Aorta (tissue), 5 donors: Measurements from ENCODE around the gene MGMT. TPM values are rescaled to one million over a fixed set of nuclear protein-coding genes. Genes with fewer than 3 reads are reported as not detected.

Experiments used
- ATAC-seq: fragments of 200-7000 bp; cut with Tn5 transposase; one replicate; pipeline ENCODE4 v1.9.1; 2022; ENCODE audit warnings: moderate library complexity; ENCODE audit not compliant: low FRiP score
- DNase-seq, 2 donors: peaks; one replicate each; pipeline ENCODE4 v3.0.0-alpha.2; 2020
- H3K27ac ChIP-seq, 2 donors: one replicate each; pipeline ENCODE4 v1.5.1; 2013; ENCODE audit warnings: low read length in 2 of 2, mild to moderate bottlenecking in 2 of 2, moderate library complexity in 2 of 2, control low read depth in 1 of 2, inconsistent platforms in 1 of 2, low read depth in 1 of 2
- H3K27me3 ChIP-seq, 2 donors: one replicate each; pipeline ENCODE4 v1.6.1; 2013; ENCODE audit warnings: control low read depth in 1 of 2, low read length in 1 of 2, mild to moderate bottlenecking in 1 of 2, moderate library complexity in 1 of 2; ENCODE audit not compliant: insufficient read depth in 2 of 2, control insufficient read depth in 1 of 2
- H3K36me3 ChIP-seq, 2 donors: one replicate each; pipeline ENCODE4 v1.6.1; 2013; ENCODE audit warnings: control low read depth in 1 of 2, low read length in 1 of 2, mild to moderate bottlenecking in 1 of 2; ENCODE audit not compliant: insufficient read depth in 2 of 2, control insufficient read depth in 1 of 2
- H3K4me1 ChIP-seq, 2 donors: one replicate each; pipeline ENCODE4 v1.6.1; 2013; ENCODE audit warnings: low read length in 2 of 2, control low read depth in 1 of 2, mild to moderate bottlenecking in 1 of 2, moderate library complexity in 1 of 2; ENCODE audit not compliant: insufficient read depth in 2 of 2, control insufficient read depth in 1 of 2
- H3K4me3 ChIP-seq, 2 donors: one replicate each; pipeline ENCODE4 v1.5.1; 2013; ENCODE audit warnings: low read length in 2 of 2, control low read depth in 1 of 2, mild to moderate bottlenecking in 1 of 2
- H3K9me3 ChIP-seq: one replicate; pipeline ENCODE4 v1.6.1; 2013; ENCODE audit warnings: mild to moderate bottlenecking, low read length; ENCODE audit not compliant: control insufficient read depth
- WGBS, 2 donors: extraction: QIAGEN DNeasy Blood & Tissue Kit; methylation state at CpG; one replicate each; pipeline ENCODE4 v1.1.7; 2013; 5-methylcytosine and 5-hydroxymethylcytosine counted together
- intact Hi-C, 2 donors: fragments of 100-400 bp; cut with DNase I; formaldehyde crosslinking; loops; one replicate each; pipeline versions ENCODE4 v1.14.2 to v1.15.0; 2022
- polyA plus RNA-seq, 2 donors: library from polyadenylated mRNA; stranded (reverse); fragments of 200-250 nt; gene quantifications; one replicate each; pipeline ENCODE4 v1.2.3, GENCODE V29; 2013
- total RNA-seq, 2 donors: library from RNA; stranded (reverse); fragmentation: NEBNext Ultra II Directional; extraction: Animal tissue kit (Norgen Biotek cat#: 25700); gene quantifications; one replicate each; pipeline ENCODE4 v1.2.1, GENCODE V29; 2021
- donor health status: healthy with polysubstance abuse.
- donor health status: Bipolar disorder and iron deficiency.
- donor health status: DM: no; HTN: no; CAD: no.
- donor health status: DM: no; HTN: no; CAD: no.
- donor health status: DM: yes; HTN: yes; CAD: no.

The MGMT gene
- total and polyA plus RNA-seq, 4 donors = 8.8 to 30.0 (median 14.1) TPM

DNA sequence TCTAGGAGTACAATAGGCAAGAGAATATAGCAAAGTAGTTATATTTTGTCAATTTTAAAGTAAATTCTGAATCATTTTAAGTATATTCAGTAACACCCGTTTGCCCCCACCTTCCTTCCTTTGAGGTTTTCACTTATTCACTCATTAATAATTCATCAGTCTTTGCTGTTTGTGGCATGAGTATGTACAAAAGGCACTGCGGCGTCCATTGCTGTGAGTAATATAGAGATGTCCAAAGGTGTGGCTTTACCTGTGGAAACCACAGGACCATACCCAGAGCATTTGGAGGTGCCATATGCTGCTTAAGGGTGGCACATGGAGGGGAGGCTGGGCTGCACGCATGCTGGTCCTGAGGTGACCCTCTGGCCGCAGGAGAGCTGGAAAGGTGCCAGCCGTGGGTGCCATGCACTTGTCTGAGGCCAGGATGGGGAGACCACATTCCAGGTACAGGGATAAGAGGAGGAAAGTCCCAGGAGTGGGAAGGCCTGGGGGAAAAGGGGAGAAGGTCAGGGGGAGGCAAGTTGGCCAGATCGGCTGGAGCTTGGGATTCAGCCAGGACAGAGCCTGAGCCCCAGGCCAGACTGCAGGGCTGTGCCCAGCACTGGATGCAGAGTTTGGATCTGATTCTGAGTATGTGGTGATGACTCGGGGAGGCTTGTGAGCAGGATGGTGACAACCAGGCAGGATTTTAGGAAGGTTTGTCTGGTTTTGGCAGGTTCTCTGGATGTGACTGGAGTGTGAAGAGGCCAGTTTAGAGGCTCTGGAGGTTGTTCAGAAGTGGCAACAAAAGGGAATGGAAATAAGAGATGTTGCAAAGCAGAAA is 223.4 kb downstream of the MGMT start:
- 11 to 17% methylated on average over 8 of the region's 8 CpGs for WGBS, 2 donors
- H3K27me3 ChIP-seq = no peaks in the 10 kb centered on the region
- H3K4me1 ChIP-seq = peaks cover 4 to 12% of the 10 kb centered on the region in 2 donors
- ATAC-seq (peak; percentile 19), DNase-seq (no peak)
- no peak overlapping the region for H3K27ac ChIP-seq
- no peaks in the 10 kb centered on the region for H3K36me3 ChIP-seq
- H3K9me3 ChIP-seq = no peaks in the 10 kb centered on the region
- no peak overlapping the region for H3K4me3 ChIP-seq
- intact Hi-C loops = loop anchor here in 1 of 2 donors (10.0 kb wide), 1 partner anchor 284 kb away; no protein-coding TSS in a partner anchor

DNA sequence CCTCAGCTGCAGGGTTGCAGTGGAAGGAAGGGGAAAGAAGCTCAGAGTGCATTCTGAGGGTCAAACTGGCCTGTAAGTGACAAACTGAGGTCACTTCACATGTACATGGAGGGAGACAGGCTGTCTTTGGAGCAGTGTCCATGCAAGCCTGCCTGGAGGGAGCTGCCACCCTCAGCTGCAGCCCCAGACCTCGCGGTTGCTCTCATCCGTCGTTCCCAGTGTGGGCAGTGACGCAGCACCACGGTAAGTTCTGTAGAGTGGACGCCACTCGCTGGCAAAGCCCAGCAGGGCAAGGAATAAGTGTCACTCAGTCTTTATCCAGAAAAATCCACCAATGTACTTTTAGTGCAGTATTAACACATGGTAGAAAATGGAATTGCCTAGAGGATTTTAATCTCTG is 225.7 kb downstream of the MGMT start:
- 95 to 97% methylated on average over 8 of the region's 8 CpGs for WGBS, 2 donors
- no peaks in the 10 kb centered on the region for H3K27me3 ChIP-seq
- no peak overlapping the region for H3K27ac ChIP-seq
- no peak for DNase-seq
- H3K36me3 ChIP-seq = no peaks in the 10 kb centered on the region
- no peak for ATAC-seq
- H3K9me3 ChIP-seq = no peaks in the 10 kb centered on the region
- intact Hi-C loops = loop anchor here in 1 of 2 donors (10.0 kb wide), 1 partner anchor 282 kb away; no protein-coding TSS in a partner anchor
- peaks cover 4 to 12% of the 10 kb centered on the region in 2 donors for H3K4me1 ChIP-seq
- no peak overlapping the region for H3K4me3 ChIP-seq

DNA sequence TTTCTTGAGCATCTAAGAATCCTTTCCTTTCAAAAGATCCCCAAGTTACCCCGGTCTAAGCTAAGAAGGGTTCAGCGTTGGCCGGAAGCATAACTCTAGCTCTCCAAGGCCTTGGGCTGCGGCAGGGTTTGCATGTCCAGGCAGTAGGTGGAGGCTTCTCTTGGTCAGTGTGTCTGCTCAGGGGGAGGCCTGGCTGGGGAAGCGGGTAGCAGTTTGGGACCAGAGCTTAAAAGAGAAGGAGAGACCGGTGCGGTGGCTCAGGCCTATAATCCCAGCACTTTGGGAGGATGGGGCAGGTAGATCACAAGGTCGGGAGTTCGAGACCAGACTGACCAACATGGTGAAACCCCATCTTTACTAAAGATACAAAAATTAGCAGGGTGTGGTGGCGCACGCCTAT is 226.3 kb downstream of the MGMT start:
- intact Hi-C loops = loop anchor here in 1 of 2 donors (10.0 kb wide), 1 partner anchor 281 kb away; no protein-coding TSS in a partner anchor
- DNase-seq = no peak
- Histone ChIP-seq H3K27me3 (no peaks in the 10 kb centered on the region), H3K9me3 (no peaks in the 10 kb centered on the region), H3K27ac (no peak overlapping the region), H3K4me3 (no peak overlapping the region), H3K36me3 (no peaks in the 10 kb centered on the region), H3K4me1 (peaks cover 4 to 12% of the 10 kb centered on the region in 2 donors)
- no peak for ATAC-seq
- WGBS, 2 donors = 98% methylated on average over 11 of the region's 11 CpGs

DNA sequence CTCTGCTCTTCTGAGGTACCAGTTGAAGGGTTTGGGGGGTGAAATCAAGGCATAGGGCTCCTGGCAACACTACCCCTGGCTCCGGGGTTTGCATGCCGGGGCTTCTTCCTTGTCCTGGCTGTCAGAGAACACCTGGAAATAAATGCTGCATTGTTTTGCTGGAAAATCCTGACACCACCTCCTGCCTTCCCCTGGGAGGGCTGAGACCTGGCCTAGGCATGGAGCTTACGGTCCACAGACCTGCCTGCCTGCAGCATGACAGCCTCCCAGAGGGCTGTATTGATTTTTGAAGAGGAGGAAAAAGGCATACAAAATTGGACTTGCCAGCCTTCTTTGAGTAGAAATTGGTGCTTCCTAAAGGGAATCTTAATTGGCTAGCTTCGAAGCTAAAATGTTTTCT is 227.1 kb downstream of the MGMT start:
- no peak for ATAC-seq
- H3K4me1 ChIP-seq = peaks cover 4 to 12% of the 10 kb centered on the region in 2 donors
- WGBS, 2 donors = 6 to 7% methylated on average over 4 of the region's 4 CpGs
- no peak for DNase-seq
- no peak overlapping the region for H3K4me3 ChIP-seq
- intact Hi-C loops = loop anchor here in 1 of 2 donors (10.0 kb wide), 1 partner anchor 281 kb away; no protein-coding TSS in a partner anchor
- H3K27ac ChIP-seq = no peak overlapping the region
- H3K36me3 ChIP-seq = no peaks in the 10 kb centered on the region
- H3K9me3 ChIP-seq = no peaks in the 10 kb centered on the region
- no peaks in the 10 kb centered on the region for H3K27me3 ChIP-seq

DNA sequence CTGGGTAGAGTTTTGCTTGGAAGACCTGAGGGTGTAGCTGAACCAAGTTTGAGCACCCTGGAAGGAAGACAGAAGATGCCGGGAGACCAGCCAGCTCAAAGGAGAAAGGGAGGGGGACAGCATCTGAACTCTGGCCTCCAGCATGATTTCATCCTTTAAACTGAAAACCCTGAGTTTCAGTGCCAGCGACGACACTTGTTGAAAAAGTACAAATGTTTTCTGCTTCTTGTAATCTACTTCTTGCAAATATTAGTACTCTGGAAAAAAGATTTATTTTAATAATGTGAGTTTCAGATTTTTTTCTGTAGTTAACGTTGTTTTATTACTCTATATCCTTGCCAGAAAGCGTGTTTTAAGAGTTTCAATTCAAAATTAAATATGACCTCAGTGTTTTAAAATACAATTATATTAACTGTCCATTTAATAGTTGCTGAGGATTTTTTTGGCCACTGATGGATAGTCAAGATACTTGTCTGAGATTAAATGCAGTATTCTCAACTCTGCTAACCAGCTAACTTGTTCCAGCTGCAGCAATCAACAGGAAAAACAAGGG is 227.7 kb downstream of the MGMT start:
- Histone ChIP-seq H3K36me3 (no peaks in the 10 kb centered on the region), H3K4me3 (no peak overlapping the region), H3K4me1 (peaks cover 1 to 9% of the 10 kb centered on the region in 2 donors), H3K27me3 (no peaks in the 10 kb centered on the region), H3K27ac (no peak overlapping the region), H3K9me3 (no peaks in the 10 kb centered on the region)
- DNase-seq = peak in 1 of 2 donors; percentile 80
- 3 to 7% methylated on average over 5 of the region's 5 CpGs for WGBS, 2 donors
- peak; percentile 86 for ATAC-seq
- intact Hi-C loops = loop anchor here in 1 of 2 donors (10.0 kb wide), 1 partner anchor 280 kb away; no protein-coding TSS in a partner anchor

DNA sequence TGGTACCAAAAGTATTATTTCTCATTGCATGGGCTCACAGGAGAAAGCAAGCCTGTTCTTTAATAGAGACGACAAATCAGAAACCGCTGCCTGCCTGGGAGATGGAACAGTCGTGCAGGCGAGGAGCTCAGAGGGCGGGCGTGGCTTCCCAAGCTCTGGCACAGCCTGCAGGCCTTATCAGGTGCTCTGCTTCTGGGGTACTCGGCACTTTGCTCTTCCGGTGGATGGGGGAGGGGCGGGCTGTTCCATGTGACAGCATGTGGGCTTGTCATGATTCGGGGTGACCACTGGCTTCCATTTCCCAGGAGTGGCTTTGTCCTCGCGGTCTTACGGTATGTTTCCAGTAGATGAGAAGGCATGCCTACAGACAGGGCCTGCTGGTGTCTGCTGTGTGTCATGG is 228.6 kb downstream of the MGMT start:
- Histone ChIP-seq H3K4me3 (no peak overlapping the region), H3K27me3 (no peaks in the 10 kb centered on the region), H3K27ac (no peak overlapping the region), H3K9me3 (no peaks in the 10 kb centered on the region), H3K36me3 (no peaks in the 10 kb centered on the region), H3K4me1 (peaks cover 0 to 7% of the 10 kb centered on the region in 2 donors)
- WGBS, 2 donors = 71 to 80% methylated on average over 13 of the region's 13 CpGs
- no peak for ATAC-seq
- intact Hi-C loops = loop anchor here in 1 of 2 donors (10.0 kb wide), 1 partner anchor 279 kb away; no protein-coding TSS in a partner anchor
- DNase-seq = no peak

DNA sequence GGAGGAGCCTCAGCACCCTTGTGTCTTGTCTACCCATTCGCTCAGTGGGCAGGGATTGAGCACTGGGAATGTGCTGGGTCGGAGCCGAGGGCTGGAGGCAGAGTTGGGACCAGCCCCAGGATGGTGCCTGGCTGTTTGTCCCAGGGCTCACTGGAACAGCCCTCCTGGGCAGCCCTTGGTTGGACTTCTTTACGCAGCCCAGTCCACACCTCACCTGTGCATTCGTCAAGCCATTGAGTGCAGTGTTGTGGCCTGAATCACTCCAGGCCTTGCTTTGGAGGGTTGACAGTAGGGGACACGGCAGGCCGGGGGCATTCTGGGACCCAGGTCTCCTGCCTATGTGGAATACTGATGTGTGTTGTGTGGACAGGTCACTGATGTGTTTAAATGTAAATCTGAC is 229.6 kb downstream of the MGMT start:
- peaks cover 0 to 7% of the 10 kb centered on the region in 2 donors for H3K4me1 ChIP-seq
- DNase-seq = no peak
- no peaks in the 10 kb centered on the region for H3K9me3 ChIP-seq
- no peak overlapping the region for H3K27ac ChIP-seq
- no peaks in the 10 kb centered on the region for H3K36me3 ChIP-seq
- ATAC-seq = no peak
- no peaks in the 10 kb centered on the region for H3K27me3 ChIP-seq
- H3K4me3 ChIP-seq = no peak overlapping the region
- intact Hi-C loops = loop anchor here in 1 of 2 donors (10.0 kb wide), 1 partner anchor 278 kb away; no protein-coding TSS in a partner anchor
- whole genome bisulfite sequencing, 2 donors = 92 to 95% methylated on average over 7 of the region's 7 CpGs

DNA sequence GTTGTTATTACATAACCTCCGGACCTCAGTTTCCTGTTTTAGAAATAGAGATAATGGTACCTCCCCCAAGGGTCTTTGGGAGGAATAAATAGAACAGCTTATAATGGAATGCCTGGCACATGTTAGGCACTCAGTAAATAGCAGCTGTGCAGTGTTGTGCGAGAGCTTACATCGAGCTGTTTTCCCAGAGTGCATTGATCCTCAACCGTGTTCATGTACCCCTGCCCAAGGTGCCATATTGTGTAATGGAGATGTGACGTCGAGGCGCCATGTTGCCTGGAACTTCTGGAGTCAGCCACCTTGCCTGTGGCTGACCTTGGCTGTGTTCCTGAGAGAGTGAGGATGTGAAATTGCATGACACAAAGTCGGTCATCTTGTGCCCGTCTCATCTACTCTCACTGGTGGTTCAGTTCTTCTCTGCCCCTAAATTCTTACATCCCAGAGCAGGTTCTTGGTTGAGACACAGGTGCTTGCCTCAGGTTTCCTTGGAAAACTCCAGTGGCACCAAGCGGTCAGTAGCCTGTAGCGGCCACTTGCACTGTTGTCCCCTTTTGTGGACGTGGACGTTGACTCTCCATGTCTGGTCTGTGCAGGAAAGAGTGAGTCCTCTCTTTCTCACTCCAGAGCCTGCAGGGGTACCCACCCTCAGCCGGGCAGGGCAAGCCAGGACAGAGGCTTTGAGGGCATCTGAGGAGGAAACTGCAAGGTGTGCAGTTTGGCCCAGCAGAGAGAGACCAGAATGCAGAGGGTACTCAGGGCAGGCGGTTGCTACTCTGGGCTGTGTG is 230.6 kb downstream of the MGMT start:
- H3K36me3 ChIP-seq = no peaks in the 10 kb centered on the region
- WGBS, 2 donors = 95 to 97% methylated on average over 15 of the region's 15 CpGs
- no peak overlapping the region for H3K4me3 ChIP-seq
- intact Hi-C loops = loop anchor here in 1 of 2 donors (10.0 kb wide), 1 partner anchor 277 kb away; no protein-coding TSS in a partner anchor
- no peaks in the 10 kb centered on the region for H3K9me3 ChIP-seq
- no peak overlapping the region for H3K27ac ChIP-seq
- H3K27me3 ChIP-seq = no peaks in the 10 kb centered on the region
- DNase-seq (no peak), ATAC-seq (no peak)
- H3K4me1 ChIP-seq = peaks cover 0 to 7% of the 10 kb centered on the region in 2 donors
